Karpas-422 (cell line): ENCODE results near the gene CERS3. TPM values are rescaled to one million over a fixed set of nuclear protein-coding genes. Genes with fewer than 3 reads are reported as not detected.

Source experiments
- DNase-seq: peaks from one replicate; pipeline ENCODE4 v3.0.0-alpha.2; 2015
- H2AFZ ChIP-seq: fragments of 200-600 bp; sonication (generic); 2 replicates; pipeline ENCODE4 v1.6.1; 2014; ENCODE audit warnings: antibody characterized with exemption, low read length, mixed read lengths
- H3K27ac ChIP-seq: fragments of 200-600 bp; sonication (generic); 2 replicates; pipeline ENCODE4 v1.5.1; 2014; ENCODE audit warnings: mild to moderate bottlenecking, low read length, moderate library complexity
- H3K27me3 ChIP-seq: fragments of 200-600 bp; sonication (generic); 2 replicates; pipeline ENCODE4 v1.6.1; 2014; ENCODE audit warnings: low read length, mixed read lengths
- H3K36me3 ChIP-seq: fragments of 200-600 bp; sonication (generic); 2 replicates; pipeline ENCODE4 v1.6.1; 2014; ENCODE audit warnings: low read length, mixed read lengths; ENCODE audit not compliant: insufficient read depth
- H3K4me1 ChIP-seq: fragments of 200-600 bp; sonication (generic); 2 replicates; pipeline ENCODE4 v1.6.1; 2014; ENCODE audit warnings: mild to moderate bottlenecking, low read length, mixed read lengths
- H3K4me2 ChIP-seq: fragments of 200-600 bp; sonication (generic); 2 replicates; pipeline ENCODE4 v1.6.1; 2014; ENCODE audit warnings: low read length, low read depth, mild to moderate bottlenecking; ENCODE audit not compliant: poor library complexity, severe bottlenecking
- H3K4me3 ChIP-seq: fragments of 200-600 bp; sonication (generic); 2 replicates; pipeline ENCODE4 v1.5.1; 2014; ENCODE audit warnings: mild to moderate bottlenecking, antibody characterized with exemption, low read length, mixed read lengths
- H3K79me2 ChIP-seq: fragments of 200-600 bp; sonication (generic); 2 replicates; pipeline ENCODE4 v1.6.1; 2014; ENCODE audit warnings: mild to moderate bottlenecking, low read length, mixed read lengths
- H3K9ac ChIP-seq: fragments of 200-600 bp; sonication (generic); 2 replicates; pipeline ENCODE4 v1.6.0; 2014; ENCODE audit warnings: low read length
- H3K9me2 ChIP-seq: fragments of 200-600 bp; sonication (generic), shearing (Covaris generic); replicated peaks from 2 replicates; pipeline ENCODE4 v1.6.0; 2014; ENCODE audit warnings: mild to moderate bottlenecking, low read length, moderate library complexity; ENCODE audit not compliant: insufficient read depth
- H3K9me3 ChIP-seq: fragments of 300-700, 200-600 bp; sonication (generic); 2 replicates; pipeline ENCODE4 v1.6.1; 2014; ENCODE audit warnings: low read length, mixed read lengths
- H4K20me1 ChIP-seq: fragments of 200-600 bp; sonication (generic); 2 replicates; pipeline ENCODE4 v1.6.1; 2014; ENCODE audit warnings: mild to moderate bottlenecking, antibody characterized with exemption, low read length, low read depth; ENCODE audit not compliant: insufficient read depth
- total RNA-seq: library from RNA; depleted of rRNA; stranded (reverse); fragments of >200 nt; shearing (Covaris generic); gene quantifications from 2 replicates; pipeline ENCODE4 v1.2.3, GENCODE V29; 2014; ENCODE audit warnings: low replicate concordance

The CERS3 gene
- total RNA-seq, 1 experiment from 2014 or later: 0.15 TPM

GRCh38 chr15:100566850-100567628, 38.3 kb upstream of the CERS3 start:
- H4K20me1 ChIP-seq: no peaks in the 10 kb centered on the region
- no peaks in the 10 kb centered on the region for H3K9me2 ChIP-seq
- no peak overlapping the region for H3K4me2 ChIP-seq
- H3K79me2 ChIP-seq: no peaks in the 10 kb centered on the region
- peaks cover 8% of the 10 kb centered on the region; the same call in 1 of the 2 replicates for H3K36me3 ChIP-seq
- H3K27ac ChIP-seq: no peak overlapping the region
- no peaks in the 10 kb centered on the region for H3K4me1 ChIP-seq
- H3K9ac ChIP-seq: no peak overlapping the region
- DNase-seq: peak; percentile 29
- no peaks in the 10 kb centered on the region for H3K9me3 ChIP-seq
- H2AFZ ChIP-seq: no peak overlapping the region
- H3K4me3 ChIP-seq: no peak overlapping the region
- H3K27me3 ChIP-seq: no peaks in the 10 kb centered on the region

GRCh38 chr15:100565591-100565990, 36.8 kb upstream of the CERS3 start:
- H3K27ac ChIP-seq: no peak overlapping the region
- no peaks in the 10 kb centered on the region for H4K20me1 ChIP-seq
- no peaks in the 10 kb centered on the region for H3K4me1 ChIP-seq
- H3K27me3 ChIP-seq: no peaks in the 10 kb centered on the region
- no peaks in the 10 kb centered on the region for H3K9me3 ChIP-seq
- H3K4me2 ChIP-seq: no peak overlapping the region
- H3K9ac ChIP-seq: no peak overlapping the region
- no peak overlapping the region for H2AFZ ChIP-seq
- DNase-seq: no peak
- H3K9me2 ChIP-seq: no peaks in the 10 kb centered on the region
- no peaks in the 10 kb centered on the region for H3K79me2 ChIP-seq
- H3K36me3 ChIP-seq: no peaks in the 10 kb centered on the region
- no peak overlapping the region for H3K4me3 ChIP-seq

DNA sequence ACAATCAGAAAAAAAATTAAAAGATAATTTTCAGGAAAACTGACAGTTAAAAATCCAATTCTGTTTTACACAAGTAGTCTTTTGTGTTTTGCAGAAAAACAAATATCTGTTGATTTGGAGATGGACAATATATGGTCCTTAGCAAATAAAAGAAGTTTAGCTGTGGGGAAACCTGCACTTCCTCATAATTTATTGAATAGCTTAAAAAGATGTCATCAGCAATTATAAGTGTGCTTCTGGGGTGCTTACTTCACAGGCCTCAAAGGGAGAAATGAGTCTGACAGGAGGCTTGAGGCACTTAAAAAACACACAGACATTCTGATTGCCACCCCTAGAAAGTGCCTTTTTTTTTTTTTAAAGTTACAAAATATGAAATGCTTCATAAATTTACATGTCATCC, 31.6 kb upstream of the CERS3 start:
- DNase-seq: peak; percentile 34
- no peaks in the 10 kb centered on the region for H3K4me1 ChIP-seq

GRCh38 chr15:100559330-100559729, 30.6 kb upstream of the CERS3 start:
- H3K27me3 ChIP-seq: no peaks in the 10 kb centered on the region
- no peak overlapping the region for H3K9ac ChIP-seq
- no peak overlapping the region for H3K4me2 ChIP-seq
- no peaks in the 10 kb centered on the region for H3K36me3 ChIP-seq
- no peak overlapping the region for H2AFZ ChIP-seq
- H3K9me2 ChIP-seq: no peaks in the 10 kb centered on the region
- no peak for DNase-seq
- no peak overlapping the region for H3K27ac ChIP-seq
- H3K9me3 ChIP-seq: no peaks in the 10 kb centered on the region
- H4K20me1 ChIP-seq: no peaks in the 10 kb centered on the region
- no peaks in the 10 kb centered on the region for H3K4me1 ChIP-seq
- no peak overlapping the region for H3K4me3 ChIP-seq
- H3K79me2 ChIP-seq: no peaks in the 10 kb centered on the region

More for the DNA sequence above, 31.6 kb upstream of the CERS3 start:
- H3K4me3 ChIP-seq: no peak overlapping the region
- no peak overlapping the region for H2AFZ ChIP-seq
- H3K27ac ChIP-seq: no peak overlapping the region
- H3K9me2 ChIP-seq: no peaks in the 10 kb centered on the region
- no peaks in the 10 kb centered on the region for H3K9me3 ChIP-seq
- no peaks in the 10 kb centered on the region for H3K36me3 ChIP-seq
- H3K27me3 ChIP-seq: no peaks in the 10 kb centered on the region
- H4K20me1 ChIP-seq: no peaks in the 10 kb centered on the region
- H3K4me2 ChIP-seq: no peak overlapping the region
- H3K9ac ChIP-seq: no peak overlapping the region
- no peaks in the 10 kb centered on the region for H3K79me2 ChIP-seq

- no peak overlapping the region for H3K4me2 ChIP-seq
- no peak overlapping the region for H2AFZ ChIP-seq
- DNase-seq: no peak
- no peaks in the 10 kb centered on the region for H3K79me2 ChIP-seq
- no peaks in the 10 kb centered on the region for H3K9me3 ChIP-seq
- no peaks in the 10 kb centered on the region for H3K4me1 ChIP-seq
- H4K20me1 ChIP-seq: no peaks in the 10 kb centered on the region
- no peaks in the 10 kb centered on the region for H3K9me2 ChIP-seq
- H3K9ac ChIP-seq: no peak overlapping the region
- no peak overlapping the region for H3K4me3 ChIP-seq
- H3K27ac ChIP-seq: no peak overlapping the region
- no peaks in the 10 kb centered on the region for H3K27me3 ChIP-seq
- no peaks in the 10 kb centered on the region for H3K36me3 ChIP-seq
Measured at GRCh38 chr15:100558771-100559254, 30.1 kb upstream of the CERS3 start.

- H3K4me3 ChIP-seq: no peak overlapping the region
- H3K27me3 ChIP-seq: no peaks in the 10 kb centered on the region
- no peak for DNase-seq
- no peak overlapping the region for H3K27ac ChIP-seq
- H3K79me2 ChIP-seq: no peaks in the 10 kb centered on the region
- no peaks in the 10 kb centered on the region for H3K36me3 ChIP-seq
- H3K9me3 ChIP-seq: no peaks in the 10 kb centered on the region
- H3K4me2 ChIP-seq: no peak overlapping the region
- no peaks in the 10 kb centered on the region for H3K4me1 ChIP-seq
- no peaks in the 10 kb centered on the region for H4K20me1 ChIP-seq
- H3K9me2 ChIP-seq: no peaks in the 10 kb centered on the region
- H2AFZ ChIP-seq: no peak overlapping the region
- no peak overlapping the region for H3K9ac ChIP-seq
Measured at GRCh38 chr15:100553468-100553867, 24.7 kb upstream of the CERS3 start.

DNA sequence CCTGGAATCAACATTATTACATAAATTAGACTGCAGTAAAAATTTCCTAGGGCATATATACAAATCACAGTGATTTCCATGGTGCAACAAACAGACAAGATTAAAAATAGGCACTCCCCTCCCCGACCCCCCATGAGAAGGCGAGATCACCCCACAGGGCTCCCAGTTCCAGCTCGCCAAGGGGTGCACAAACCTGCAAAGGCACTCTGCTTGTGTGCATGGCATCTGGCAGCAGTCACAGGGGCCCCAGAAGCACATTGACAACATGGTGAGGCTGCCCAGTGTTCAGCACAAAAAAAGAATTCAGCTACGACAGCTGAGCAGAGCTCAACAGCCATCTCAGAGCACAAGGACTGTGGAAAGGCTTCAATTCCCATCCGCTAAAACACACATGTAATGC, 19.2 kb upstream of the CERS3 start:
- Histone ChIP-seq H3K27me3 (no peaks in the 10 kb centered on the region), H3K4me1 (no peaks in the 10 kb centered on the region), H3K9me2 (no peaks in the 10 kb centered on the region), H2AFZ (no peak overlapping the region), H3K79me2 (no peaks in the 10 kb centered on the region), H3K36me3 (no peaks in the 10 kb centered on the region), H4K20me1 (no peaks in the 10 kb centered on the region), H3K9ac (no peak overlapping the region), H3K4me2 (no peak overlapping the region), H3K4me3 (no peak overlapping the region), H3K9me3 (no peaks in the 10 kb centered on the region), H3K27ac (no peak overlapping the region)
- no peak for DNase-seq

- no peaks in the 10 kb centered on the region for H3K27me3 ChIP-seq
- DNase-seq: no peak
- H3K79me2 ChIP-seq: no peaks in the 10 kb centered on the region
- no peaks in the 10 kb centered on the region for H3K36me3 ChIP-seq
- H3K4me1 ChIP-seq: no peaks in the 10 kb centered on the region
- H3K4me2 ChIP-seq: no peak overlapping the region
- no peak overlapping the region for H3K9ac ChIP-seq
- no peaks in the 10 kb centered on the region for H3K9me3 ChIP-seq
- no peaks in the 10 kb centered on the region for H3K9me2 ChIP-seq
- H3K27ac ChIP-seq: no peak overlapping the region
- H3K4me3 ChIP-seq: no peak overlapping the region
- H4K20me1 ChIP-seq: no peaks in the 10 kb centered on the region
- H2AFZ ChIP-seq: no peak overlapping the region
Measured at GRCh38 chr15:100544946-100545345, 16.2 kb upstream of the CERS3 start.
